ENCODE results near the gene AMN1.

DNA sequence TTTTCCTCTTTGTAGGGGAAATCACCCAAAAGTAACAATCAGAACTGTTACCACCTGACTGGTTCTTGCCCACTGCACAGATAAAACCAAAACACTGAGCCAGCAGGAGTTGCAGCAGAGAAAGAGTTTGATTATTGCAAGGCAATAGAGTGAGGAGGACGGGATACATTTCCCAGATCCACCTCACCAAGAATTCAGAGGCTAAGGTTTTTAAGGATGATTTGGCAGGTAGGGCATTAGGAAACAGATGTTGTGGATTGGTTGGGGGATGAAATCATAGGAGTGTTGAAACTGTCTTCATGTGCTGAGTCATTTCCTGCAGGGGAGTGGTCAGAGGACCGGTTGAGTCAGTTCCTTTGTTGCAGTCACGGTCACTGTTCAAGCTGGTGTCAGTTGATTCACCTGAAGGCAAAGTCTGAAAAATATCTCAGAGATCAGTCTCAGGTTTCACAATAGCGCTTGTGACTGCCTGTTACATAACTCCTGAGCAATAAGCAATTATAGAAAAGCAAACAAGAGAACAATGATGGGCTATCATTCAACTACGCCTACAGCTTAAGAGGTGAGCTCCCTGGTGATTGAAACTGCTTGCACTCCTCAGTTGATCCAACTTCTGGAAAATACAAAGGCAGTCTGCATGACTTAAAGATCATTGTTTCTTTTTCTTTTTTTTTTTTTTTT is 20.3 kb upstream of the AMN1 start:
- TF ChIP-seq, protein P1, sequence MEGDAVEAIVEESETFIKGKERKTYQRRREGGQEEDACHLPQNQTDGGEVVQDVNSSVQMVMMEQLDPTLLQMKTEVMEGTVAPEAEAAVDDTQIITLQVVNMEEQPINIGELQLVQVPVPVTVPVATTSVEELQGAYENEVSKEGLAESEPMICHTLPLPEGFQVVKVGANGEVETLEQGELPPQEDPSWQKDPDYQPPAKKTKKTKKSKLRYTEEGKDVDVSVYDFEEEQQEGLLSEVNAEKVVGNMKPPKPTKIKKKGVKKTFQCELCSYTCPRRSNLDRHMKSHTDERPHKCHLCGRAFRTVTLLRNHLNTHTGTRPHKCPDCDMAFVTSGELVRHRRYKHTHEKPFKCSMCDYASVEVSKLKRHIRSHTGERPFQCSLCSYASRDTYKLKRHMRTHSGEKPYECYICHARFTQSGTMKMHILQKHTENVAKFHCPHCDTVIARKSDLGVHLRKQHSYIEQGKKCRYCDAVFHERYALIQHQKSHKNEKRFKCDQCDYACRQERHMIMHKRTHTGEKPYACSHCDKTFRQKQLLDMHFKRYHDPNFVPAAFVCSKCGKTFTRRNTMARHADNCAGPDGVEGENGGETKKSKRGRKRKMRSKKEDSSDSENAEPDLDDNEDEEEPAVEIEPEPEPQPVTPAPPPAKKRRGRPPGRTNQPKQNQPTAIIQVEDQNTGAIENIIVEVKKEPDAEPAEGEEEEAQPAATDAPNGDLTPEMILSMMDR (conservative IDR thresholded peaks at IDR 0.05 in 1 of 2, IDR thresholded peaks at IDR 0.05 in 1 of 2; ENCODE audit: low read depth in 1 of 2, low read length in 2 of 2), result no peak
- no peak for TF ChIP-seq EZH2 (IDR thresholded peaks at IDR 0.05; ENCODE audit: low read length, missing control alignments)
